H1 (cell line): ENCODE measurements around the gene ENPP6. TPM values are rescaled to one million over a fixed set of nuclear protein-coding genes. Genes with fewer than 3 reads are reported as not detected.

Experiments used
- CTCF ChIA-PET: fragments of 300-600 bp; sonication (Branson Sonifier 250); formaldehyde crosslinking; loops from one replicate; lab custom pipeline; 2021; ENCODE audit not compliant: partially characterized antibody; lab: Charles Lee
- POLR2A ChIA-PET: fragments of 300-600 bp; sonication (Branson Sonifier 250); formaldehyde crosslinking; loops from one replicate; lab custom pipeline; 2021; ENCODE audit warnings: inconsistent platforms; ENCODE audit not compliant: partially characterized antibody; lab: Charles Lee
- DNase-seq, 2 experiments: peaks; one replicate each; pipeline versions ENCODE4 v3.0.0 to v3.0.0-alpha.2; 2010 to 2022; ENCODE audit warnings: low spot score in 2 of 2, low read depth in 1 of 2, mixed read lengths in 1 of 2
- FAIRE-seq: peaks from 2 replicates; lab custom pipeline; 2011; peaks lifted over from hg19 to GRCh38; lab: Jason Lieb, UNC
- H2AFZ ChIP-seq: 2 replicates; pipeline ENCODE4 v1.8.1; 2012; ENCODE audit warnings: low read length, inconsistent platforms
- H2AK5ac ChIP-seq: 2 replicates; pipeline ENCODE4 v1.6.1; 2013; ENCODE audit warnings: low read depth, low read length
- H2BK120ac ChIP-seq: replicated peaks from 2 replicates; pipeline ENCODE3; 2013; ENCODE audit warnings: low read depth, low read length, inconsistent platforms
- H2BK12ac ChIP-seq: 2 replicates; pipeline ENCODE4 v1.6.1; 2013; ENCODE audit warnings: low read depth, low read length
- H2BK15ac ChIP-seq: 2 replicates; pipeline ENCODE4 v1.6.1; 2013; ENCODE audit warnings: low read length
- H2BK20ac ChIP-seq: 2 replicates; pipeline ENCODE4 v1.6.1; 2013; ENCODE audit warnings: low read length
- H2BK5ac ChIP-seq: 2 replicates; pipeline ENCODE4 v1.6.1; 2013; ENCODE audit warnings: low read depth, low read length
- H3K14ac ChIP-seq: 2 replicates; pipeline ENCODE4 v1.6.1; 2013; ENCODE audit warnings: inconsistent platforms; ENCODE audit not compliant: insufficient read length
- H3K18ac ChIP-seq: 2 replicates; pipeline ENCODE4 v1.6.1; 2013; ENCODE audit warnings: low read length; ENCODE audit errors: extremely low read depth
- H3K23ac ChIP-seq: 2 replicates; pipeline ENCODE4 v1.6.1; 2013; ENCODE audit warnings: inconsistent platforms; ENCODE audit not compliant: insufficient read length
- H3K23me2 ChIP-seq: 2 replicates; pipeline ENCODE4 v1.6.1; 2013; ENCODE audit warnings: low read depth, low read length
- H3K27ac ChIP-seq: 2 replicates; pipeline ENCODE4 v1.6.1; 2011; ENCODE audit warnings: low read depth, low read length, inconsistent platforms
- H3K27me3 ChIP-seq, 4 experiments: replicated peaks in 1 of 4; 1 replicate in 1 of 4; 2 replicates in 3 of 4; pipeline versions ENCODE4 v1.6.1 to v1.8.1; 2011 to 2013; ENCODE audit warnings: low read length in 3 of 4, mild to moderate bottlenecking in 3 of 4, inconsistent platforms in 2 of 4, mixed read lengths in 2 of 4, moderate library complexity in 1 of 4; ENCODE audit not compliant: control insufficient read depth in 3 of 4, insufficient read depth in 3 of 4; ENCODE audit errors: extremely low read depth in 1 of 4
- H3K36me3 ChIP-seq, 4 experiments: 2 replicates each; pipeline versions ENCODE4 v1.6.1 to v1.8.1; 2011 to 2013; ENCODE audit warnings: mild to moderate bottlenecking in 4 of 4, low read length in 3 of 4, moderate library complexity in 2 of 4, control low read depth in 1 of 4, inconsistent platforms in 1 of 4; ENCODE audit not compliant: insufficient read depth in 4 of 4, control insufficient read depth in 2 of 4
- H3K4ac ChIP-seq: replicated peaks from 2 replicates; pipeline ENCODE3; 2013; ENCODE audit warnings: low read length, low read depth, mixed read lengths, inconsistent platforms; ENCODE audit not compliant: insufficient read length
- H3K4me1 ChIP-seq, 4 experiments: replicated peaks in 1 of 4; 1 replicate in 1 of 4; 2 replicates in 3 of 4; pipeline versions ENCODE4 v1.6.1 to v1.8.1; 2011 to 2013; ENCODE audit warnings: low read length in 3 of 4, inconsistent platforms in 2 of 4, mixed read lengths in 1 of 4; ENCODE audit not compliant: insufficient read depth in 4 of 4, control insufficient read depth in 3 of 4
- H3K4me2 ChIP-seq, 2 experiments: 2 replicates each; pipeline versions ENCODE4 v1.6.1 to v1.8.1; 2011 to 2013; ENCODE audit warnings: low read depth in 2 of 2, low read length in 2 of 2, control low read depth in 1 of 2, inconsistent platforms in 1 of 2, mild to moderate bottlenecking in 1 of 2; ENCODE audit not compliant: insufficient read depth in 1 of 2
- H3K4me3 ChIP-seq, 4 experiments: fragments of 200-600, 300-600 bp in 1 of 4; sonication (generic), shearing (Covaris generic), sonication (Bioruptor Twin) in 1 of 4; 2 replicates each; pipeline versions ENCODE4 v1.5.1 to v1.8.1; 2011 to 2016; ENCODE audit warnings: low read length in 4 of 4, low read depth in 3 of 4, control low read depth in 2 of 4, inconsistent platforms in 2 of 4, mild to moderate bottlenecking in 2 of 4, mixed read lengths in 1 of 4, moderate library complexity in 1 of 4; ENCODE audit not compliant: insufficient read depth in 2 of 4; ENCODE audit errors: extremely low read depth in 1 of 4
- H3K56ac ChIP-seq: replicated peaks from 2 replicates; pipeline ENCODE3; 2013; ENCODE audit warnings: low read depth, mild to moderate bottlenecking, mixed read lengths, low read length, inconsistent platforms; ENCODE audit not compliant: insufficient read length
- H3K79me1 ChIP-seq: 2 replicates; pipeline ENCODE4 v1.6.1; 2013; ENCODE audit warnings: low read depth, low read length, control low read depth
- H3K79me2 ChIP-seq, 2 experiments: 2 replicates each; pipeline versions ENCODE4 v1.6.1 to v1.8.1; 2012 to 2013; ENCODE audit warnings: low read length in 2 of 2, mild to moderate bottlenecking in 2 of 2, inconsistent platforms in 1 of 2; ENCODE audit not compliant: insufficient read depth in 2 of 2, control insufficient read depth in 1 of 2
- H3K9ac ChIP-seq, 4 experiments: replicated peaks in 1 of 4; 1 replicate in 1 of 4; 2 replicates in 3 of 4; pipeline versions ENCODE4 v1.6.1 to v1.8.1; 2011 to 2013; ENCODE audit warnings: low read depth in 3 of 4, low read length in 3 of 4, control low read depth in 2 of 4, mild to moderate bottlenecking in 2 of 4, moderate library complexity in 2 of 4, inconsistent platforms in 1 of 4; ENCODE audit errors: extremely low read depth in 1 of 4
- H3K9me3 ChIP-seq, 2 experiments: 2 replicates each; pipeline versions ENCODE4 v1.6.1 to v1.8.1; 2012 to 2013; ENCODE audit warnings: mild to moderate bottlenecking in 2 of 2, moderate library complexity in 2 of 2, control low read depth in 1 of 2, inconsistent platforms in 1 of 2, low read depth in 1 of 2, low read length in 1 of 2, mixed read lengths in 1 of 2; ENCODE audit not compliant: insufficient read depth in 2 of 2
- H4K20me1 ChIP-seq, 2 experiments: replicated peaks in 1 of 2; 2 replicates each; pipeline versions ENCODE3 to v1.8.1; 2011 to 2013; ENCODE audit warnings: inconsistent platforms in 2 of 2, low read length in 2 of 2, mild to moderate bottlenecking in 1 of 2; ENCODE audit not compliant: insufficient read depth in 2 of 2, control insufficient read depth in 1 of 2
- H4K5ac ChIP-seq: 2 replicates; pipeline ENCODE4 v1.6.1; 2013; ENCODE audit warnings: low read length, low read depth, mixed read lengths, inconsistent platforms; ENCODE audit not compliant: insufficient read length
- H4K8ac ChIP-seq: 2 replicates; pipeline ENCODE4 v1.8.0; 2013; ENCODE audit warnings: mild to moderate bottlenecking, moderate library complexity, low read length, inconsistent platforms; ENCODE audit not compliant: insufficient read depth; ENCODE audit errors: extremely low read depth
- H4K91ac ChIP-seq: replicated peaks from 2 replicates; pipeline ENCODE3; 2013; ENCODE audit warnings: low read length, mixed read lengths, inconsistent platforms; ENCODE audit not compliant: insufficient read length
- KDM4A ChIP-seq: IDR thresholded peaks from one replicate; pipeline ENCODE4 v1.7.1; 2012; ENCODE audit warnings: low read depth, mild to moderate bottlenecking, moderate library complexity, low read length, inconsistent platforms; ENCODE audit not compliant: severe bottlenecking
- WGBS, 2 experiments: shearing (Covaris generic) in 1 of 2; methylation state at CpG; one replicate each; pipeline versions ENCODE4 v1.1.6 to v1.1.7; 2013 to 2015; ENCODE audit warnings: low lambda C conversion rate in 2 of 2, mixed read lengths in 2 of 2, inconsistent platforms in 1 of 2, low coverage in 1 of 2, missing lambda C conversion rate in 1 of 2; ENCODE audit not compliant: insufficient replicate concordance in 2 of 2, insufficient coverage in 1 of 2, insufficient read length in 1 of 2; ENCODE audit errors: extremely low coverage in 1 of 2, missing lambda C conversion rate in 1 of 2; 5-methylcytosine and 5-hydroxymethylcytosine counted together
- polyA plus RNA-seq, 7 experiments: library from polyadenylated mRNA; depleted of rRNA in 3 of 7; stranded (reverse) in 5 of 7; unstranded in 2 of 7; fragments of >200 nt in 5 of 7; fragments of 200-250 nt in 2 of 7; gene quantifications; 1 replicate in 5 of 7; 2 replicates in 1 of 7; 4 replicates in 1 of 7; pipeline versions ENCODE4 v1.2.1 to v1.2.3, GENCODE V29; 2011 to 2013; ENCODE audit warnings: missing spikeins in 2 of 7, mixed read lengths in 2 of 7
- total RNA-seq: library from RNA; stranded (reverse); fragmentation: NEBNext Ultra II Directional; extraction: Animal tissue kit (Norgen Biotek cat#: 25700); gene quantifications from 2 replicates; pipeline ENCODE4 v1.2.1, GENCODE V29; 2021
- TF ChIP-seq, protein P1 (sequence below), 3 experiments: IDR thresholded peaks; 1 replicate in 2 of 3; 2 replicates in 1 of 3; pipeline versions ENCODE4 v1.5.1 to v1.6.1; 2011; ENCODE audit warnings: low read length in 3 of 3, mild to moderate bottlenecking in 3 of 3, inconsistent platforms in 2 of 3, low read depth in 1 of 3, moderate library complexity in 1 of 3; ENCODE audit not compliant: insufficient read depth in 1 of 3; ENCODE audit errors: control extremely low read depth in 1 of 3

Gene ENPP6
- total and polyA plus RNA-seq, 2 of the 8 experiments (the other 6 are each of a cell fraction or from before 2014, with no cell fraction given): 0.11 to 0.20 TPM

DNA sequence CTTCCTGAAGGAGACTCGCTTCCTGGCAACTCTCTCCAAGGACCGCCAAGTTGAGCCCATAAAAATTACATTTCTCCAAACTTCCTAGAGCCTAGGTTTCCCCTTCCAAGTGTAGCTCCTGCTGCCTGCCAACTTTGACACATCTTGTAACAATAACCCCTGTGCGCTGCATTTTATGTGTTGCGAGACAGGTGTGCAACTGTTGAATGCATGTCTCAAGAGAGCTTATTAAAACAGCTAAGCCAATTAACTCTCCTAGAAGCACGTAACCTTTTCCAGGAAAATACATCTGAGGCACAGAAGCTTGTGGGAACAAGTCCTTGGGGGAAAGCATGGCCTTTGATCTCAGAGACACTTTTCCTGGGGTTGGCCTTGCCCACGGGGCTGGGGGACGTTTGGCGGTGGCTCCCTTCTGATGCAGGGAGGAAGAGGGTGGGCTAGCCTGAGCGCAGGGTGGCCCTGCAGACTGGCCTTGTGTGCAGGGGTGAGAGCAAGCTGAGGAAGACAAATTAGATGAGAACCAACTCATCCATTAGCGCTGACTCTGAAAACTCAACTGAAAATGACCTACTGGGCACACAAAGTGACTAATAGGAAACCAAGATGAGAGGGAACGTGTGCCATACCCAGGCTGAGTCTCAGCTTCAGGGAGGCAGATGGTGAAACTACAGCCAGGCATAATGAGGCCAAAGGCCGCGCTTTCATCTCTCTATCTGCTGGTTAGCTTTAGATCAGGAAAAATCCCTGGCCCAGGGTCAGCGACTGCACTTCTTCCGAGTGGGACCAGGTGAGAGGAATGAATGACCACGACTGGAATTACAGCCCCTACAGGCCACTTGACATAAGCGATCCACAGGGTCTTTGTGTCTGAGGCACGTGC lies 75.3 kb downstream of the ENPP6 start:
- no peak overlapping the region for H4K91ac ChIP-seq
- no peaks in the 10 kb centered on the region for H3K23me2 ChIP-seq
- no peaks in the 10 kb centered on the region for H3K36me3 ChIP-seq
- H3K4me2 ChIP-seq: no peak overlapping the region
- no peak overlapping the region for H3K18ac ChIP-seq
- H3K56ac ChIP-seq: no peak overlapping the region
- H4K20me1 ChIP-seq: no peaks in the 10 kb centered on the region
- FAIRE-seq (no peak), DNase-seq (no peak)
- no peak overlapping the region for H2BK20ac ChIP-seq
- H2BK12ac ChIP-seq: no peak overlapping the region
- H4K5ac ChIP-seq: no peak overlapping the region
- H2BK5ac ChIP-seq: no peak overlapping the region
- no peaks in the 10 kb centered on the region for H3K4me1 ChIP-seq
- H3K27me3 ChIP-seq: no peaks in the 10 kb centered on the region; a peak in 2 of 7 replicates
- H2BK120ac ChIP-seq: no peak overlapping the region
- H3K23ac ChIP-seq: no peak overlapping the region
- no peak overlapping the region for H2BK15ac ChIP-seq
- H3K27ac ChIP-seq: no peak overlapping the region
- WGBS, 2 experiments: 88% methylated on average over 18 of the region's 18 CpGs; no CpG with 5 or more reads in 1 of the 2 experiments
- H3K9ac ChIP-seq: no peak overlapping the region
- no peaks in the 10 kb centered on the region; the same call in 1 of the 2 replicates for H3K79me1 ChIP-seq
- no peak for TF ChIP-seq KDM4A
- TF ChIP-seq, protein P1, sequence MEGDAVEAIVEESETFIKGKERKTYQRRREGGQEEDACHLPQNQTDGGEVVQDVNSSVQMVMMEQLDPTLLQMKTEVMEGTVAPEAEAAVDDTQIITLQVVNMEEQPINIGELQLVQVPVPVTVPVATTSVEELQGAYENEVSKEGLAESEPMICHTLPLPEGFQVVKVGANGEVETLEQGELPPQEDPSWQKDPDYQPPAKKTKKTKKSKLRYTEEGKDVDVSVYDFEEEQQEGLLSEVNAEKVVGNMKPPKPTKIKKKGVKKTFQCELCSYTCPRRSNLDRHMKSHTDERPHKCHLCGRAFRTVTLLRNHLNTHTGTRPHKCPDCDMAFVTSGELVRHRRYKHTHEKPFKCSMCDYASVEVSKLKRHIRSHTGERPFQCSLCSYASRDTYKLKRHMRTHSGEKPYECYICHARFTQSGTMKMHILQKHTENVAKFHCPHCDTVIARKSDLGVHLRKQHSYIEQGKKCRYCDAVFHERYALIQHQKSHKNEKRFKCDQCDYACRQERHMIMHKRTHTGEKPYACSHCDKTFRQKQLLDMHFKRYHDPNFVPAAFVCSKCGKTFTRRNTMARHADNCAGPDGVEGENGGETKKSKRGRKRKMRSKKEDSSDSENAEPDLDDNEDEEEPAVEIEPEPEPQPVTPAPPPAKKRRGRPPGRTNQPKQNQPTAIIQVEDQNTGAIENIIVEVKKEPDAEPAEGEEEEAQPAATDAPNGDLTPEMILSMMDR (IDR thresholded peaks at IDR 0.05; ENCODE audit: control extremely low read depth in 1 of 3, insufficient read depth in 1 of 3, low read depth in 1 of 3, low read length in 3 of 3): peak in 1 of 3 experiments; percentile 0; a peak in 1 of 4 replicates
- H3K4ac ChIP-seq: no peak overlapping the region
- H2AK5ac ChIP-seq: no peak overlapping the region
- CTCF ChIA-PET: interaction anchor here (0.9 to 4.0 kb wide), 16 partner anchors 8 to 301 kb away, joined by 3 to 22 read pairs (median 4); no protein-coding TSS in a partner anchor
- peaks cover 9 to 10% of the 10 kb centered on the region in 2 experiments; a peak in 3 of 4 replicates for H3K9me3 ChIP-seq
- no peaks in the 10 kb centered on the region for H3K79me2 ChIP-seq
- H4K8ac ChIP-seq: no peak overlapping the region
- no peak overlapping the region for H3K4me3 ChIP-seq
- no peak overlapping the region; the same call in 1 of the 2 replicates for H2AFZ ChIP-seq
- POLR2A ChIA-PET: no interaction called here
- no peak overlapping the region for H3K14ac ChIP-seq
